ENCODE data around the gene TMEM201. TPM values are rescaled to one million over a fixed set of nuclear protein-coding genes. Genes with fewer than 3 reads are reported as not detected.

The TMEM201 gene
- total RNA-seq, 1 donor from 2014 or later, result 6.8 TPM

DNA sequence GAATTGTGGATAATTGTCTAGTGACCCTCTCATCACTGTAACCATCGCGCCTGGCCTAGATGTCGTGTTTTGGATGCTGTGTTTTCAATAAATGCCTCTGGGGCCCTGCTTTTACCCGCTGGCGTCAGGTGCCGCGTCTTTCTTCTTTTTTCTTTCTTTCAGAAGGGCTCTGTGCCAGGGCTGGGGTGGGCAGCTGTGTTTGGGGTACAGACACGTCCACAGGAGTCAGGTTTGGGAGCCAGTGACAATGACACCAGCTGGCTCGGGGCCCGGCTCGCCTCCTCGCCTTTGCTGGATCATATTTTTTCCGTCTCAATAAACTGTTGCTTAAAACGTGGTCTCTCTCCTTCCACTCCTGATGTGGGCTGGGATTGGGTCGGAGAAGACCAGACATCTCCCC lies 16.1 kb downstream of the TMEM201 start:
- Histone ChIP-seq H3K27me3 (ENCODE audit: control insufficient read depth in 3 of 3, insufficient read depth in 3 of 3, low read length in 3 of 3) (no peaks in the 10 kb centered on the region), H3K9me3 (ENCODE audit: control insufficient read depth in 3 of 3, low read length in 3 of 3) (no peaks in the 10 kb centered on the region), H3K4me3 (ENCODE audit: low read length in 3 of 3) (no peak overlapping the region), H3K36me3 (ENCODE audit: control insufficient read depth in 3 of 3, insufficient read depth in 3 of 3, low read length in 3 of 3) (peaks cover 55 to 62% (median 55%) of the 10 kb centered on the region in 3 donors), H3K4me1 (ENCODE audit: control insufficient read depth in 3 of 3, insufficient read depth in 3 of 3, low read length in 3 of 3) (peaks cover 0 to 4% (median 3%) of the 10 kb centered on the region in 3 donors), H3K9ac (ENCODE audit: low read depth in 1 of 3, low read length in 3 of 3) (no peak overlapping the region), H3K27ac (ENCODE audit: low read depth, low read length) (no peak overlapping the region)

DNA sequence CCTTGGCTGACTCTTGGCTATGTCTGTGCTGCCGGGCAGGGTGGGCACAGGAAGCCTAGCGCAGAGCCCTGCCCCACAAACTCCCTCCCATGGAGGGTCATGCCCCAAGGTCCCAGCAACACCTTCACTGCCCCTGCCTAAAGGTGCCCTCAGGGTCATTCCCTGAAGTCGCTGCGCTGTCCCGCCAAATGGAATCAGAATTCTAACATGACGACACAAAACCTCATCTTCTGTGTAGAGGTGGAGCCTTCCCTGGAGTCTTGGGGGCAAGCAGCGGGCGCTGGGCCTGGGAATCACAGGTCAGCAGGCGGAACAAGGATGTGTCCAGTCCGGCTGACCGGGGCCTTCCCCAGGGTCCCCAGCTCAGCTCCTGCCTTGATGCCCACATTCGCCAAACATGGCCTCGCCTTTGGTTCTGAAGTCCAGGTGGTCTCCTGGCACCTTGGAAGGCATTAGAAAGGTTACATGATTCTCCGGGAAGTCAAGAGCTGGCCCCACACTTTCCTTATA lies 17.3 kb downstream of the TMEM201 start:
- no peak overlapping the region for H3K4me3 ChIP-seq (ENCODE audit: low read length in 3 of 3)
- H3K27ac ChIP-seq (ENCODE audit: low read depth, low read length), result no peak overlapping the region

DNA sequence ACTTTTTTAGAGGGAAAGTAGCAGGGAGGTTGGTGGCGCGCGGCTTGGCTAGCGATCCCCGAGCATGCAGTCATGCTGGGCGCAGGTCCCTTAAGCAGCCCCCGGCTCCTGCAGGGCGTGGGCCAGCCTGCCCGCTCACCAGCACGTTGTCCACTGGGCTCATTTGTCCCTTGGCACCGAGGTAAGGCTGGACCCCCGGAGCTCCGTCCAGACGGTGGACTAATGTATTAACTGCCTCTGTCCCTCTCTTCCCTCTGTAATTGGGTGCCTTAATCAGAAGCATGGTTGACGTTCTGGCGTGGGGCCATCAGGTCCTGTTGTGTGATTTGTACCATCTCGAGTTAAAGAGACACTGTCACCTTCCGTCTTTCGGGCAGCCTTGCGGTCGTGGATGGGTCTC lies 17.7 kb downstream of the TMEM201 start:
- Histone ChIP-seq H3K4me1 (ENCODE audit: control insufficient read depth in 3 of 3, insufficient read depth in 3 of 3, low read length in 3 of 3) (peaks cover 0 to 4% (median 3%) of the 10 kb centered on the region in 3 donors), H3K36me3 (ENCODE audit: control insufficient read depth in 3 of 3, insufficient read depth in 3 of 3, low read length in 3 of 3) (peaks cover 50 to 55% (median 55%) of the 10 kb centered on the region in 3 donors), H3K27ac (ENCODE audit: low read depth, low read length) (no peak overlapping the region)

More for the DNA sequence above, 17.3 kb downstream of the TMEM201 start:
- H3K9ac ChIP-seq (ENCODE audit: low read depth in 1 of 3, low read length in 3 of 3), result no peak overlapping the region
- no peaks in the 10 kb centered on the region for H3K9me3 ChIP-seq (ENCODE audit: control insufficient read depth in 3 of 3, low read length in 3 of 3)
- no peaks in the 10 kb centered on the region for H3K27me3 ChIP-seq (ENCODE audit: control insufficient read depth in 3 of 3, insufficient read depth in 3 of 3, low read length in 3 of 3)
- peaks cover 53 to 59% (median 58%) of the 10 kb centered on the region in 3 donors for H3K36me3 ChIP-seq (ENCODE audit: control insufficient read depth in 3 of 3, insufficient read depth in 3 of 3, low read length in 3 of 3)
- H3K4me1 ChIP-seq (ENCODE audit: control insufficient read depth in 3 of 3, insufficient read depth in 3 of 3, low read length in 3 of 3), result peaks cover 0 to 4% (median 3%) of the 10 kb centered on the region in 3 donors

GRCh38 chr1:9606948-9607347 lies 18.2 kb downstream of the TMEM201 start:
- Histone ChIP-seq H3K9ac (ENCODE audit: low read depth in 1 of 3, low read length in 3 of 3) (no peak overlapping the region), H3K27me3 (ENCODE audit: control insufficient read depth in 3 of 3, insufficient read depth in 3 of 3, low read length in 3 of 3) (no peaks in the 10 kb centered on the region), H3K4me1 (ENCODE audit: control insufficient read depth in 3 of 3, insufficient read depth in 3 of 3, low read length in 3 of 3) (peaks cover 0 to 4% (median 3%) of the 10 kb centered on the region in 3 donors), H3K36me3 (ENCODE audit: control insufficient read depth in 3 of 3, insufficient read depth in 3 of 3, low read length in 3 of 3) (peaks cover 50 to 55% (median 54%) of the 10 kb centered on the region in 3 donors), H3K4me3 (ENCODE audit: low read length in 3 of 3) (no peak overlapping the region), H3K27ac (ENCODE audit: low read depth, low read length) (no peak overlapping the region), H3K9me3 (ENCODE audit: control insufficient read depth in 3 of 3, low read length in 3 of 3) (no peaks in the 10 kb centered on the region)

More for the DNA sequence above, 17.7 kb downstream of the TMEM201 start:
- Histone ChIP-seq H3K27me3 (ENCODE audit: control insufficient read depth in 3 of 3, insufficient read depth in 3 of 3, low read length in 3 of 3) (no peaks in the 10 kb centered on the region), H3K9ac (ENCODE audit: low read depth in 1 of 3, low read length in 3 of 3) (no peak overlapping the region), H3K9me3 (ENCODE audit: control insufficient read depth in 3 of 3, low read length in 3 of 3) (no peaks in the 10 kb centered on the region), H3K4me3 (ENCODE audit: low read length in 3 of 3) (no peak overlapping the region)

DNA sequence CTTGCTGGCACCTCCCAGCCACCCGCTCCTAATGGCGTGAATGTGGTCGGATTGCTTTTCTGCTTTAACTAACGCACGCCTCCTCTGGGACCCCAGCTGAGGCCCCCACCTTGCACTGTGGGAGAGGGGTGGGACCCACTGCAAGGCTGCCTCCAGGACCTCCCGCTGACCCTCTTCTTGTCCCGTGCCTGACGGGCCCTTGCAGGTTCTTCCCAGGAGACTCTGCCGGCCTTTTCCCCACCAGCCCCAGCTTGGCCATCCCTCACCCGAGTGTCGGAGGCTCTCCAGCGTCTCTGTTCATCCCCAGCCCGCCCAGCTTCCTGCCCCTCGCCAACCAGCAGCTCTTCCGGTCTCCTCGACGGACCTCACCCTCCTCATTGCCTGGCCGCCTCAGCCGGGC lies 18.6 kb downstream of the TMEM201 start:
- Histone ChIP-seq H3K9me3 (ENCODE audit: control insufficient read depth in 3 of 3, low read length in 3 of 3) (no peaks in the 10 kb centered on the region), H3K4me3 (ENCODE audit: low read length in 3 of 3) (no peak overlapping the region), H3K9ac (ENCODE audit: low read depth in 1 of 3, low read length in 3 of 3) (no peak overlapping the region), H3K4me1 (ENCODE audit: control insufficient read depth in 3 of 3, insufficient read depth in 3 of 3, low read length in 3 of 3) (peaks cover 0 to 4% (median 3%) of the 10 kb centered on the region in 3 donors), H3K36me3 (ENCODE audit: control insufficient read depth in 3 of 3, insufficient read depth in 3 of 3, low read length in 3 of 3) (peaks cover 50 to 54% (median 50%) of the 10 kb centered on the region in 3 donors), H3K27me3 (ENCODE audit: control insufficient read depth in 3 of 3, insufficient read depth in 3 of 3, low read length in 3 of 3) (no peaks in the 10 kb centered on the region), H3K27ac (ENCODE audit: low read depth, low read length) (no peak overlapping the region)

DNA sequence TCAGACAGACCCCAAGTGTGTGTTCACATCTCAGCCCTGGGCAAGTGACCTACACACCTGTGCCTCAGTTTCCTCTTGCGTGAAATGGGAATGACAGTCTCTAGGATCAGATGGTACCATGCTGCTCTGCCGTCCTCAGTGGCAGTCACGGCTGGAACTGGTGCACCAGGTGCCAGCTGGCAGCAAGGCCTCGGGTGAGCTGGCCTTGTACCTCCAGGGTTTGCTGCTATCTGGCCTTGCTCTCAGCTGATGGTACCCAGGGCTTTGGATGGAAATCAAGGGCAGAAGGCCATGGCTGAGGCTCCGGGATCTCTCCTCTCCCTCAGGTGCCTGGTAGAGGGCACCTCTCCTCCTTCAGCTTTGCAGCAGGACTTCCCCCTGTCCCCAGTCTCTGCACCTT lies 21.3 kb downstream of the TMEM201 start:
- H3K27ac ChIP-seq (ENCODE audit: low read depth, low read length), result no peak overlapping the region
- no peaks in the 10 kb centered on the region for H3K9me3 ChIP-seq (ENCODE audit: control insufficient read depth in 3 of 3, low read length in 3 of 3)
- peaks cover 0 to 4% (median 3%) of the 10 kb centered on the region in 3 donors for H3K4me1 ChIP-seq (ENCODE audit: control insufficient read depth in 3 of 3, insufficient read depth in 3 of 3, low read length in 3 of 3)
- peaks cover 41 to 49% (median 43%) of the 10 kb centered on the region in 3 donors for H3K36me3 ChIP-seq (ENCODE audit: control insufficient read depth in 3 of 3, insufficient read depth in 3 of 3, low read length in 3 of 3)
- H3K9ac ChIP-seq (ENCODE audit: low read depth in 1 of 3, low read length in 3 of 3), result no peak overlapping the region
- no peaks in the 10 kb centered on the region for H3K27me3 ChIP-seq (ENCODE audit: control insufficient read depth in 3 of 3, insufficient read depth in 3 of 3, low read length in 3 of 3)
- no peak overlapping the region for H3K4me3 ChIP-seq (ENCODE audit: low read length in 3 of 3)

DNA sequence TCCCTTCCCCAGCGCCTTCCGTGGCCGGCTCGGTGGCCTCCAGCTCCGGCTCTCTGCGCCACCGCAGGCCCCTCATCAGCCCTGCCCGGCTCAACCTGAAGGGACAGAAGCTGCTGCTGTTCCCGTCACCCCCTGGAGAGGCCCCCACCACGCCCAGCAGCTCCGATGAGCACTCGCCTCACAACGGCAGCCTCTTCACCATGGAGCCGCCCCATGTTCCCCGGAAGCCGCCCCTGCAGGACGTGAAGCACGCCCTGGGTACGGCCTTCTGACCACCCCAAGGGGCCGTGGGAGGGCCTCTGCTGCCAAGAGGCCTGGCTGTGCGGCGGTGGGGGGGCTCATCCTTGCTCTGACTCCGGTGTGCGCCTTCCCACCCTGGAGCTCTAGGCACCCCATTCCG lies 21.8 kb downstream of the TMEM201 start:
- Histone ChIP-seq H3K27ac (ENCODE audit: low read depth, low read length) (no peak overlapping the region), H3K9me3 (ENCODE audit: control insufficient read depth in 3 of 3, low read length in 3 of 3) (no peaks in the 10 kb centered on the region), H3K9ac (ENCODE audit: low read depth in 1 of 3, low read length in 3 of 3) (no peak overlapping the region), H3K4me3 (ENCODE audit: low read length in 3 of 3) (no peak overlapping the region), H3K27me3 (ENCODE audit: control insufficient read depth in 3 of 3, insufficient read depth in 3 of 3, low read length in 3 of 3) (no peaks in the 10 kb centered on the region), H3K4me1 (ENCODE audit: control insufficient read depth in 3 of 3, insufficient read depth in 3 of 3, low read length in 3 of 3) (peaks cover 0 to 4% (median 3%) of the 10 kb centered on the region in 3 donors), H3K36me3 (ENCODE audit: control insufficient read depth in 3 of 3, insufficient read depth in 3 of 3, low read length in 3 of 3) (peaks cover 41 to 48% (median 41%) of the 10 kb centered on the region in 3 donors)

DNA sequence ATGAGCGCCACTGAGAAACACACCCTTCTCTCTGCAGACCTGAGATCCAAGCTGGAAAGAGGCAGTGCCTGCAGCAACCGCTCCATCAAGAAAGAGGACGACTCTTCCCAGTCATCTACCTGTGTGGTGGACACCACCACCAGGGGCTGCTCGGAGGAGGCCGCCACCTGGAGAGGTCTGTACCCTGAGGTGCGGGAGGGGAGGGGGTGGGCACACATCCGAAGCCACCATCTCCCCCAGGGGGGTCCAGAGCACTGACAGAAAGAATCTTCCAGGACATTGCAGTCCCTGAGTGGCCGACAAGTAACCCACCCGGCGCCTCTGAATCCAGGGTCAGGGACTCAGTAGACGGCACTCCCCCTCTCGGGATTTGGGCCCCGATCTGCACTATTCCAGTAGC lies 23.0 kb downstream of the TMEM201 start:
- Histone ChIP-seq H3K4me1 (ENCODE audit: control insufficient read depth in 3 of 3, insufficient read depth in 3 of 3, low read length in 3 of 3) (peaks cover 0 to 3% (median 3%) of the 10 kb centered on the region in 3 donors), H3K27me3 (ENCODE audit: control insufficient read depth in 3 of 3, insufficient read depth in 3 of 3, low read length in 3 of 3) (no peaks in the 10 kb centered on the region), H3K4me3 (ENCODE audit: low read length in 3 of 3) (no peak overlapping the region), H3K36me3 (ENCODE audit: control insufficient read depth in 3 of 3, insufficient read depth in 3 of 3, low read length in 3 of 3) (peaks cover 40 to 46% (median 41%) of the 10 kb centered on the region in 3 donors), H3K27ac (ENCODE audit: low read depth, low read length) (no peak overlapping the region), H3K9me3 (ENCODE audit: control insufficient read depth in 3 of 3, low read length in 3 of 3) (no peaks in the 10 kb centered on the region), H3K9ac (ENCODE audit: low read depth in 1 of 3, low read length in 3 of 3) (no peak overlapping the region)

- H3K36me3 ChIP-seq (ENCODE audit: control insufficient read depth in 3 of 3, insufficient read depth in 3 of 3, low read length in 3 of 3), result peaks cover 40 to 46% (median 41%) of the 10 kb centered on the region in 3 donors
These were observed 23.6 kb downstream of the TMEM201 start for GRCh38 chr1:9612162-9612845.

GRCh38 chr1:9612871-9613624 lies 24.3 kb downstream of the TMEM201 start:
- Histone ChIP-seq H3K27ac (ENCODE audit: low read depth, low read length) (no peak overlapping the region), H3K9ac (ENCODE audit: low read depth in 1 of 3, low read length in 3 of 3) (no peak overlapping the region), H3K4me3 (ENCODE audit: low read length in 3 of 3) (no peak overlapping the region), H3K36me3 (ENCODE audit: control insufficient read depth in 3 of 3, insufficient read depth in 3 of 3, low read length in 3 of 3) (peaks cover 34 to 46% (median 40%) of the 10 kb centered on the region in 3 donors), H3K9me3 (ENCODE audit: control insufficient read depth in 3 of 3, low read length in 3 of 3) (no peaks in the 10 kb centered on the region), H3K27me3 (ENCODE audit: control insufficient read depth in 3 of 3, insufficient read depth in 3 of 3, low read length in 3 of 3) (peaks cover 0 to 5% (median 3%) of the 10 kb centered on the region in 3 donors), H3K4me1 (ENCODE audit: control insufficient read depth in 3 of 3, insufficient read depth in 3 of 3, low read length in 3 of 3) (peaks cover 0 to 3% (median 0%) of the 10 kb centered on the region in 3 donors)

More at GRCh38 chr1:9612162-9612845, 23.6 kb downstream of the TMEM201 start:
- no peaks in the 10 kb centered on the region for H3K27me3 ChIP-seq (ENCODE audit: control insufficient read depth in 3 of 3, insufficient read depth in 3 of 3, low read length in 3 of 3)
- no peaks in the 10 kb centered on the region for H3K9me3 ChIP-seq (ENCODE audit: control insufficient read depth in 3 of 3, low read length in 3 of 3)
- H3K27ac ChIP-seq (ENCODE audit: low read depth, low read length), result no peak overlapping the region
- no peak overlapping the region for H3K9ac ChIP-seq (ENCODE audit: low read depth in 1 of 3, low read length in 3 of 3)
- H3K4me3 ChIP-seq (ENCODE audit: low read length in 3 of 3), result no peak overlapping the region
- peaks cover 0 to 3% (median 0%) of the 10 kb centered on the region in 3 donors for H3K4me1 ChIP-seq (ENCODE audit: control insufficient read depth in 3 of 3, insufficient read depth in 3 of 3, low read length in 3 of 3)

Data from skeletal muscle tissue (tissue), 4 donors.